Liver (tissue), 9 donors: ENCODE results near the gene DIAPH3. TPM values are rescaled to one million over a fixed set of nuclear protein-coding genes. Genes with fewer than 3 reads are reported as not detected.

Source experiments
- DNase-seq: peaks from one replicate; pipeline ENCODE4 v3.0.0-alpha.2; 2017; ENCODE audit warnings: low spot score
- H3K27ac ChIP-seq, 2 donors: one replicate each; pipeline ENCODE4 v1.7.0; 2013; ENCODE audit warnings: inconsistent platforms in 2 of 2, low read length in 2 of 2, control low read depth in 1 of 2, low read depth in 1 of 2, mild to moderate bottlenecking in 1 of 2
- H3K27me3 ChIP-seq, 4 donors: one replicate each; pipeline versions ENCODE4 v1.6.1 to v1.7.0; 2013; ENCODE audit warnings: low read length in 3 of 4, inconsistent platforms in 1 of 4, mild to moderate bottlenecking in 1 of 4, moderate library complexity in 1 of 4; ENCODE audit not compliant: control insufficient read depth in 4 of 4, insufficient read depth in 4 of 4
- H3K36me3 ChIP-seq, 4 donors: one replicate each; pipeline versions ENCODE4 v1.6.1 to v1.7.0; 2013; ENCODE audit warnings: low read length in 3 of 4, mild to moderate bottlenecking in 3 of 4, low read depth in 1 of 4, moderate library complexity in 1 of 4; ENCODE audit not compliant: control insufficient read depth in 4 of 4, insufficient read depth in 3 of 4
- H3K4me1 ChIP-seq, 4 donors: one replicate each; pipeline versions ENCODE4 v1.6.1 to v1.7.0; 2013; ENCODE audit warnings: low read length in 3 of 4, mild to moderate bottlenecking in 3 of 4, moderate library complexity in 1 of 4; ENCODE audit not compliant: control insufficient read depth in 4 of 4, insufficient read depth in 4 of 4
- H3K4me3 ChIP-seq, 3 donors: one replicate each; pipeline versions ENCODE4 v1.6.1 to v1.7.0; 2013; ENCODE audit warnings: low read length in 3 of 3, control low read depth in 1 of 3, low read depth in 1 of 3, mild to moderate bottlenecking in 1 of 3
- H3K9ac ChIP-seq, 2 donors: one replicate each; pipeline ENCODE4 v1.7.0; 2013; ENCODE audit warnings: low read length in 2 of 2, mild to moderate bottlenecking in 2 of 2, moderate library complexity in 2 of 2, control low read depth in 1 of 2, low read depth in 1 of 2
- H3K9me3 ChIP-seq, 4 donors: one replicate each; pipeline versions ENCODE4 v1.6.1 to v1.7.0; 2013; ENCODE audit warnings: low read length in 3 of 4; ENCODE audit not compliant: control insufficient read depth in 4 of 4
- GABPA ChIP-seq, 2 donors: IDR thresholded peaks in 1 of 2; conservative IDR thresholded peaks in 1 of 2; 2 replicates each; pipeline ENCODE4 v1.6.1; 2016; ENCODE audit warnings: antibody characterized with exemption in 2 of 2, mild to moderate bottlenecking in 1 of 2, moderate library complexity in 1 of 2
- HNF4G ChIP-seq: IDR thresholded peaks from 2 replicates; pipeline ENCODE4 v1.6.1; 2016; ENCODE audit warnings: antibody characterized with exemption
- JUND ChIP-seq, 2 donors: IDR thresholded peaks; 2 replicates each; pipeline ENCODE4 v1.6.1; 2016; ENCODE audit warnings: antibody characterized with exemption in 2 of 2
- NR2F2 ChIP-seq: IDR thresholded peaks from 2 replicates; pipeline ENCODE4 v1.6.1; 2016; ENCODE audit warnings: antibody characterized with exemption
- RAD21 ChIP-seq, 2 donors: IDR thresholded peaks; 2 replicates each; pipeline ENCODE4 v1.6.1; 2016; ENCODE audit warnings: antibody characterized with exemption in 2 of 2, mild to moderate bottlenecking in 2 of 2
- WGBS: extraction: QIAGEN DNeasy Blood & Tissue Kit; methylation state at CpG from one replicate; pipeline ENCODE4 v1.1.7; 2013; 5-methylcytosine and 5-hydroxymethylcytosine counted together
- polyA plus RNA-seq, 2 donors: library from polyadenylated mRNA; stranded (reverse) in 1 of 2; unstranded in 1 of 2; fragments of 200-250 nt in 1 of 2; fragments of >200 nt in 1 of 2; fragmentation: Nextera tagmentation in 1 of 2; extraction: Ambion mirVana in 1 of 2; gene quantifications; one replicate each; pipeline versions ENCODE4 v1.2.1 to v1.2.3, GENCODE V29; 2013 to 2015
- total RNA-seq, 2 donors: library from RNA; depleted of rRNA; stranded (reverse); fragments of >200 nt; gene quantifications; one replicate each; pipeline ENCODE4 v1.2.3, GENCODE V29; 2014
- TF ChIP-seq, protein P1 (sequence below): IDR thresholded peaks from 2 replicates; pipeline ENCODE4 v1.6.1; 2016; ENCODE audit warnings: antibody characterized with exemption, mild to moderate bottlenecking
- TF ChIP-seq, protein P2 (sequence below): fragments of 150-350 bp; IDR thresholded peaks from 2 replicates; pipeline ENCODE4 v1.5.1; 2017; ENCODE audit warnings: improper control_type of control experiment, low read depth, low read length; ENCODE audit not compliant: missing input control
- donor health status: healthy.
- donor health status: healthy.
- donor health status: healthy.
- donor health status: healthy.
- donor health status: healthy.

The DIAPH3 gene
- total and polyA plus RNA-seq, 4 donors, result 0.08 to 11.1 (median 0.27) TPM

DNA sequence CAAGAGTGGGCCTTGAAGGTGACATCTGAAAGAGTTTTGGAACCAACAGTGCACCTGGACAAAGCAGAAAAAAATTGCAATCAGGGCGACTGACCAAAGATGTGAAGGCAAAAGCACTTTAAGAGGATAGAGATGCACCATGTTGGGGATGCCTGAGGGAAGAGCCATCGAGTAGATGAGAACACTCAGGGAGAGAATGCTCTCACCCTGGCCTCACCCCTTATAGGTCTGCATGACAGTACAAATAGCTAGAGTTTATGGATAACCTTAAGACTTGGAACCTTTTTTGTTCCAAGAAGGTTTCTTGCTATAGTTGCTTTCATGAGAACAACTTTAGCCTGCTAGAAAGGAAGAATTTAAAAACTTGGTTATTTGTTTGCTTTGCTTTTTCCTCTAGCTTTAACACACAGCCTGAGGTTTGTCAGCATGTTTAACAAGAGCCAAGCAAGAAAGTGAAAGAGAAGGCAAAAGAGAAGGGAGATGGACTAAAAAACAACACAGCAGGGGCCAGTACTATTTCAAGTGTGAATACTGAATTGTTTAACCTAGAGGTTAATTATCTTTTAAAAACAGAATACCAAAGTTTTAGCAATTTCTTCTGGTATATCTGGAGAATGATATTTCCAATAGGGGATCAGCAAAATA lies 418.9 kb downstream of the DIAPH3 start:
- H3K27ac ChIP-seq, result no peak overlapping the region
- H3K9me3 ChIP-seq, result no peaks in the 10 kb centered on the region
- no peaks in the 10 kb centered on the region for H3K36me3 ChIP-seq
- no peaks in the 10 kb centered on the region for H3K27me3 ChIP-seq
- H3K9ac ChIP-seq, result no peak overlapping the region
- no peak for DNase-seq
- no peak overlapping the region for H3K4me3 ChIP-seq
- WGBS, result 85% methylated on average over 2 of the region's 2 CpGs
- H3K4me1 ChIP-seq, result no peaks in the 10 kb centered on the region
- TF ChIP-seq, protein P1, sequence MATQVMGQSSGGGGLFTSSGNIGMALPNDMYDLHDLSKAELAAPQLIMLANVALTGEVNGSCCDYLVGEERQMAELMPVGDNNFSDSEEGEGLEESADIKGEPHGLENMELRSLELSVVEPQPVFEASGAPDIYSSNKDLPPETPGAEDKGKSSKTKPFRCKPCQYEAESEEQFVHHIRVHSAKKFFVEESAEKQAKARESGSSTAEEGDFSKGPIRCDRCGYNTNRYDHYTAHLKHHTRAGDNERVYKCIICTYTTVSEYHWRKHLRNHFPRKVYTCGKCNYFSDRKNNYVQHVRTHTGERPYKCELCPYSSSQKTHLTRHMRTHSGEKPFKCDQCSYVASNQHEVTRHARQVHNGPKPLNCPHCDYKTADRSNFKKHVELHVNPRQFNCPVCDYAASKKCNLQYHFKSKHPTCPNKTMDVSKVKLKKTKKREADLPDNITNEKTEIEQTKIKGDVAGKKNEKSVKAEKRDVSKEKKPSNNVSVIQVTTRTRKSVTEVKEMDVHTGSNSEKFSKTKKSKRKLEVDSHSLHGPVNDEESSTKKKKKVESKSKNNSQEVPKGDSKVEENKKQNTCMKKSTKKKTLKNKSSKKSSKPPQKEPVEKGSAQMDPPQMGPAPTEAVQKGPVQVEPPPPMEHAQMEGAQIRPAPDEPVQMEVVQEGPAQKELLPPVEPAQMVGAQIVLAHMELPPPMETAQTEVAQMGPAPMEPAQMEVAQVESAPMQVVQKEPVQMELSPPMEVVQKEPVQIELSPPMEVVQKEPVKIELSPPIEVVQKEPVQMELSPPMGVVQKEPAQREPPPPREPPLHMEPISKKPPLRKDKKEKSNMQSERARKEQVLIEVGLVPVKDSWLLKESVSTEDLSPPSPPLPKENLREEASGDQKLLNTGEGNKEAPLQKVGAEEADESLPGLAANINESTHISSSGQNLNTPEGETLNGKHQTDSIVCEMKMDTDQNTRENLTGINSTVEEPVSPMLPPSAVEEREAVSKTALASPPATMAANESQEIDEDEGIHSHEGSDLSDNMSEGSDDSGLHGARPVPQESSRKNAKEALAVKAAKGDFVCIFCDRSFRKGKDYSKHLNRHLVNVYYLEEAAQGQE, result no peak

DNA sequence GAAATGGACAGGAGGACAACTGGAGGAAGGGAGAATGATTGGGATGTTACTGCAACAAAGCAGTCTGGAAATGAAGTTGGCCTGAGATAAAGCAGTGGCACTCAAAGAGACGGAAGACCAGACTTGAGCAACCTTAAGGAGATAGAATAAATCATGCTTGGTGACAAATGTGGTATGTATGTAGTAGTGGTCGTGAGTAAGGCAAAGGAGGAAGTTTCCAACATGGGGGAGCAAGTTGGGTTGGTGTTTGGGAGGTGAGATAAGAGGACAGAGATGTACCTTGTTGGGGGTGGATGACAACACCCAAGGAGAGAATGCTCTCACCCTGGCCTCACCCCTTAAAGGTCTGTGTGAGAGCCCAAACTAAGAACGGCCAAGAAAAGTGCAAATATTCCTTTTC lies 420.5 kb downstream of the DIAPH3 start:
- Histone ChIP-seq H3K9ac (no peak overlapping the region), H3K4me1 (no peaks in the 10 kb centered on the region), H3K4me3 (no peak overlapping the region), H3K27ac (no peak overlapping the region), H3K9me3 (no peaks in the 10 kb centered on the region), H3K36me3 (no peaks in the 10 kb centered on the region), H3K27me3 (no peaks in the 10 kb centered on the region)
- DNase-seq, result no peak
- TF ChIP-seq HNF4G (no peak), NR2F2 (no peak), RAD21 (IDR thresholded peaks at IDR 0.05) (no peak), JUND (IDR thresholded peaks at IDR 0.05) (no peak), GABPA (IDR thresholded peaks at IDR 0.05 in 1 of 2, conservative IDR thresholded peaks at IDR 0.05 in 1 of 2) (no peak)
- TF ChIP-seq, protein P1, result no peak
- TF ChIP-seq, protein P2, sequence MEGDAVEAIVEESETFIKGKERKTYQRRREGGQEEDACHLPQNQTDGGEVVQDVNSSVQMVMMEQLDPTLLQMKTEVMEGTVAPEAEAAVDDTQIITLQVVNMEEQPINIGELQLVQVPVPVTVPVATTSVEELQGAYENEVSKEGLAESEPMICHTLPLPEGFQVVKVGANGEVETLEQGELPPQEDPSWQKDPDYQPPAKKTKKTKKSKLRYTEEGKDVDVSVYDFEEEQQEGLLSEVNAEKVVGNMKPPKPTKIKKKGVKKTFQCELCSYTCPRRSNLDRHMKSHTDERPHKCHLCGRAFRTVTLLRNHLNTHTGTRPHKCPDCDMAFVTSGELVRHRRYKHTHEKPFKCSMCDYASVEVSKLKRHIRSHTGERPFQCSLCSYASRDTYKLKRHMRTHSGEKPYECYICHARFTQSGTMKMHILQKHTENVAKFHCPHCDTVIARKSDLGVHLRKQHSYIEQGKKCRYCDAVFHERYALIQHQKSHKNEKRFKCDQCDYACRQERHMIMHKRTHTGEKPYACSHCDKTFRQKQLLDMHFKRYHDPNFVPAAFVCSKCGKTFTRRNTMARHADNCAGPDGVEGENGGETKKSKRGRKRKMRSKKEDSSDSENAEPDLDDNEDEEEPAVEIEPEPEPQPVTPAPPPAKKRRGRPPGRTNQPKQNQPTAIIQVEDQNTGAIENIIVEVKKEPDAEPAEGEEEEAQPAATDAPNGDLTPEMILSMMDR, result no peak
- 83% methylated on average over 3 of the region's 3 CpGs for WGBS
